ENCODE data around the gene OR1E1.

GRCh38 chr17:3415610-3416009, 17.4 kb upstream of the OR1E1 start:
- no peak for TF ChIP-seq JUNB (IDR thresholded peaks at IDR 0.05; ENCODE audit: unreplicated experiment)
- TF ChIP-seq CTCF (conservative IDR thresholded peaks at IDR 0.05; ENCODE audit: low read depth in 2 of 2), result no peak
- no peak for TF ChIP-seq POLR2AphosphoS5 (IDR thresholded peaks at IDR 0.05; ENCODE audit: low read depth)
- no peak for TF ChIP-seq EZH2phosphoT487 (IDR thresholded peaks at IDR 0.05; ENCODE audit: unreplicated experiment)
- TF ChIP-seq EZH2 (IDR thresholded peaks at IDR 0.05; ENCODE audit: low read depth, unreplicated experiment), result no peak
- TF ChIP-seq REST (IDR thresholded peaks at IDR 0.05; ENCODE audit: unreplicated experiment), result no peak
- no peak for TF ChIP-seq ETS1 (IDR thresholded peaks at IDR 0.05)

Data from GM23338 (cell line).